Karpas-422 (cell line): Measurements from ENCODE around the gene ALK. TPM values are rescaled to one million over a fixed set of nuclear protein-coding genes. Genes with fewer than 3 reads are reported as not detected.

Source experiments
- DNase-seq: peaks from one replicate; pipeline ENCODE4 v3.0.0-alpha.2; 2015
- H2AFZ ChIP-seq: fragments of 200-600 bp; sonication (generic); 2 replicates; pipeline ENCODE4 v1.6.1; 2014; ENCODE audit warnings: antibody characterized with exemption, low read length, mixed read lengths
- H3K27ac ChIP-seq: fragments of 200-600 bp; sonication (generic); 2 replicates; pipeline ENCODE4 v1.5.1; 2014; ENCODE audit warnings: mild to moderate bottlenecking, low read length, moderate library complexity
- H3K27me3 ChIP-seq: fragments of 200-600 bp; sonication (generic); 2 replicates; pipeline ENCODE4 v1.6.1; 2014; ENCODE audit warnings: low read length, mixed read lengths
- H3K36me3 ChIP-seq: fragments of 200-600 bp; sonication (generic); 2 replicates; pipeline ENCODE4 v1.6.1; 2014; ENCODE audit warnings: low read length, mixed read lengths; ENCODE audit not compliant: insufficient read depth
- H3K4me1 ChIP-seq: fragments of 200-600 bp; sonication (generic); 2 replicates; pipeline ENCODE4 v1.6.1; 2014; ENCODE audit warnings: mild to moderate bottlenecking, low read length, mixed read lengths
- H3K4me2 ChIP-seq: fragments of 200-600 bp; sonication (generic); 2 replicates; pipeline ENCODE4 v1.6.1; 2014; ENCODE audit warnings: low read length, low read depth, mild to moderate bottlenecking; ENCODE audit not compliant: poor library complexity, severe bottlenecking
- H3K4me3 ChIP-seq: fragments of 200-600 bp; sonication (generic); 2 replicates; pipeline ENCODE4 v1.5.1; 2014; ENCODE audit warnings: mild to moderate bottlenecking, antibody characterized with exemption, low read length, mixed read lengths
- H3K79me2 ChIP-seq: fragments of 200-600 bp; sonication (generic); 2 replicates; pipeline ENCODE4 v1.6.1; 2014; ENCODE audit warnings: mild to moderate bottlenecking, low read length, mixed read lengths
- H3K9ac ChIP-seq: fragments of 200-600 bp; sonication (generic); 2 replicates; pipeline ENCODE4 v1.6.0; 2014; ENCODE audit warnings: low read length
- H3K9me2 ChIP-seq: fragments of 200-600 bp; sonication (generic), shearing (Covaris generic); replicated peaks from 2 replicates; pipeline ENCODE4 v1.6.0; 2014; ENCODE audit warnings: mild to moderate bottlenecking, low read length, moderate library complexity; ENCODE audit not compliant: insufficient read depth
- H3K9me3 ChIP-seq: fragments of 300-700, 200-600 bp; sonication (generic); 2 replicates; pipeline ENCODE4 v1.6.1; 2014; ENCODE audit warnings: low read length, mixed read lengths
- H4K20me1 ChIP-seq: fragments of 200-600 bp; sonication (generic); 2 replicates; pipeline ENCODE4 v1.6.1; 2014; ENCODE audit warnings: mild to moderate bottlenecking, antibody characterized with exemption, low read length, low read depth; ENCODE audit not compliant: insufficient read depth
- total RNA-seq: library from RNA; depleted of rRNA; stranded (reverse); fragments of >200 nt; shearing (Covaris generic); gene quantifications from 2 replicates; pipeline ENCODE4 v1.2.3, GENCODE V29; 2014; ENCODE audit warnings: low replicate concordance

Gene ALK
- total RNA-seq, 1 experiment from 2014 or later = not detected

GRCh38 chr2:29946505-29946904 lies 25.1 kb upstream of the ALK start:
- no peak overlapping the region for H3K27ac ChIP-seq
- H3K9me3 ChIP-seq = no peaks in the 10 kb centered on the region
- H3K4me2 ChIP-seq = no peak overlapping the region
- no peaks in the 10 kb centered on the region for H3K9me2 ChIP-seq
- no peaks in the 10 kb centered on the region for H3K36me3 ChIP-seq
- H3K4me3 ChIP-seq = no peak overlapping the region
- no peaks in the 10 kb centered on the region for H4K20me1 ChIP-seq
- no peak overlapping the region for H3K9ac ChIP-seq
- no peak for DNase-seq
- H3K79me2 ChIP-seq = no peaks in the 10 kb centered on the region
- H3K4me1 ChIP-seq = no peaks in the 10 kb centered on the region
- no peaks in the 10 kb centered on the region for H3K27me3 ChIP-seq
- H2AFZ ChIP-seq = no peak overlapping the region

- H3K4me3 ChIP-seq = no peak overlapping the region
- H3K9me3 ChIP-seq = no peaks in the 10 kb centered on the region
- no peak overlapping the region for H2AFZ ChIP-seq
- no peak overlapping the region for H3K27ac ChIP-seq
- H3K79me2 ChIP-seq = no peaks in the 10 kb centered on the region
- no peaks in the 10 kb centered on the region for H3K4me1 ChIP-seq
- no peaks in the 10 kb centered on the region for H4K20me1 ChIP-seq
- no peaks in the 10 kb centered on the region for H3K9me2 ChIP-seq
- no peak for DNase-seq
- H3K27me3 ChIP-seq = no peaks in the 10 kb centered on the region
- H3K9ac ChIP-seq = no peak overlapping the region
- no peaks in the 10 kb centered on the region for H3K36me3 ChIP-seq
- H3K4me2 ChIP-seq = no peak overlapping the region
Measured at GRCh38 chr2:29942711-29943110, 21.3 kb upstream of the ALK start.

- H3K27ac ChIP-seq = no peak overlapping the region
- H3K9ac ChIP-seq = no peak overlapping the region
- H3K36me3 ChIP-seq = no peaks in the 10 kb centered on the region
- H3K4me2 ChIP-seq = no peak overlapping the region
- no peaks in the 10 kb centered on the region for H3K9me2 ChIP-seq
- H3K9me3 ChIP-seq = no peaks in the 10 kb centered on the region
- H4K20me1 ChIP-seq = no peaks in the 10 kb centered on the region
- H3K4me1 ChIP-seq = no peaks in the 10 kb centered on the region
- H3K79me2 ChIP-seq = no peaks in the 10 kb centered on the region
- H3K4me3 ChIP-seq = no peak overlapping the region
- no peak overlapping the region for H2AFZ ChIP-seq
- no peak for DNase-seq
- H3K27me3 ChIP-seq = no peaks in the 10 kb centered on the region
Measured at GRCh38 chr2:29940706-29941105, 19.3 kb upstream of the ALK start.

GRCh38 chr2:29936020-29936419 lies 14.6 kb upstream of the ALK start:
- Histone ChIP-seq H3K79me2 (no peaks in the 10 kb centered on the region), H3K4me1 (no peaks in the 10 kb centered on the region), H3K36me3 (no peaks in the 10 kb centered on the region), H4K20me1 (no peaks in the 10 kb centered on the region), H3K9me2 (no peaks in the 10 kb centered on the region), H2AFZ (no peak overlapping the region), H3K4me3 (no peak overlapping the region), H3K9ac (no peak overlapping the region), H3K27me3 (no peaks in the 10 kb centered on the region), H3K4me2 (no peak overlapping the region), H3K9me3 (no peaks in the 10 kb centered on the region), H3K27ac (no peak overlapping the region)
- no peak for DNase-seq

GRCh38 chr2:29931818-29932217 lies 10.4 kb upstream of the ALK start:
- Histone ChIP-seq H3K9me2 (no peaks in the 10 kb centered on the region), H3K27me3 (no peaks in the 10 kb centered on the region), H3K4me3 (no peak overlapping the region), H3K79me2 (no peaks in the 10 kb centered on the region), H2AFZ (no peak overlapping the region), H3K27ac (no peak overlapping the region), H4K20me1 (no peaks in the 10 kb centered on the region), H3K36me3 (no peaks in the 10 kb centered on the region), H3K4me1 (no peaks in the 10 kb centered on the region), H3K4me2 (no peak overlapping the region), H3K9me3 (no peaks in the 10 kb centered on the region), H3K9ac (no peak overlapping the region)
- DNase-seq = no peak

- DNase-seq = peak; percentile 86
- Histone ChIP-seq H3K79me2 (no peaks in the 10 kb centered on the region), H3K4me3 (no peak overlapping the region), H3K9me3 (no peaks in the 10 kb centered on the region), H3K9ac (no peak overlapping the region), H3K4me1 (no peaks in the 10 kb centered on the region), H3K27ac (no peak overlapping the region), H3K36me3 (no peaks in the 10 kb centered on the region), H4K20me1 (no peaks in the 10 kb centered on the region), H3K4me2 (no peak overlapping the region), H3K9me2 (no peaks in the 10 kb centered on the region), H3K27me3 (no peaks in the 10 kb centered on the region), H2AFZ (no peak overlapping the region)
Measured at GRCh38 chr2:29923110-29923721, 1.8 kb upstream of the ALK start.

GRCh38 chr2:29922605-29923004 lies 1.2 kb upstream of the ALK start:
- Histone ChIP-seq H3K36me3 (no peaks in the 10 kb centered on the region), H3K4me2 (no peak overlapping the region), H3K9ac (no peak overlapping the region), H3K4me3 (no peak overlapping the region), H3K9me3 (no peaks in the 10 kb centered on the region), H4K20me1 (no peaks in the 10 kb centered on the region), H3K27ac (no peak overlapping the region), H3K4me1 (no peaks in the 10 kb centered on the region), H3K9me2 (no peaks in the 10 kb centered on the region), H2AFZ (no peak overlapping the region), H3K27me3 (no peaks in the 10 kb centered on the region), H3K79me2 (no peaks in the 10 kb centered on the region)
- no peak for DNase-seq

GRCh38 chr2:29920631-29921559 lies 491 bp downstream of the ALK start:
- Histone ChIP-seq H4K20me1 (no peaks in the 10 kb centered on the region), H3K4me3 (no peak overlapping the region), H3K9me2 (no peaks in the 10 kb centered on the region), H3K79me2 (no peaks in the 10 kb centered on the region), H3K4me1 (no peaks in the 10 kb centered on the region), H2AFZ (no peak overlapping the region), H3K9ac (no peak overlapping the region), H3K27ac (no peak overlapping the region), H3K4me2 (no peak overlapping the region), H3K36me3 (no peaks in the 10 kb centered on the region), H3K9me3 (no peaks in the 10 kb centered on the region), H3K27me3 (no peaks in the 10 kb centered on the region)
- no peak for DNase-seq
